HCT116 (cell line): ENCODE data around the gene TMEM63A. TPM values are rescaled to one million over a fixed set of nuclear protein-coding genes. Genes with fewer than 3 reads are reported as not detected.
A peak's percentile ranks its signal among the peaks of the same experiment; 100 is the strongest.

Source experiments
- ATAC-seq: fragments of 200-7000 bp; cut with Tn5 transposase; 2 replicates; pipeline ENCODE4 v1.9.1; 2020; ENCODE audit warnings: mild to moderate bottlenecking, moderate library complexity
- BruUV-seq: library from RNA; stranded (reverse); fragments of 400-500 nt; replicated peaks from 2 replicates; lab custom pipeline; 2021; lab: Mats Ljungman, UMichigan
- CTCF ChIA-PET: fragments of 300-600 bp; sonication (Branson Sonifier 250); formaldehyde crosslinking; loops from one replicate; lab custom pipeline; 2021; ENCODE audit warnings: antibody characterized with exemption; lab: Charles Lee
- POLR2A ChIA-PET: fragments of 300-600, 350-600 bp; sonication (Branson Sonifier 250); formaldehyde crosslinking; loops from one replicate; lab custom pipeline; 2021; ENCODE audit warnings: antibody characterized with exemption; lab: Charles Lee
- RAD21 ChIA-PET, 2 experiments: fragments of 300-600 bp; sonication (Branson Sonifier 250); formaldehyde crosslinking; loops; one replicate each; lab custom pipeline; 2023; ENCODE audit warnings: low total read pairs in 2 of 2; ENCODE audit not compliant: uncharacterized antibody in 2 of 2, unreplicated experiment in 2 of 2, low non-redundant PET in 1 of 2; lab: Charles Lee
- DNase-seq: peaks from one replicate; pipeline ENCODE4 v3.0.0-alpha.2; 2010; ENCODE audit warnings: low read depth, low spot score
- H2AFZ ChIP-seq: fragments of 200-600 bp; shearing (Covaris generic), sonication (generic); 2 replicates; pipeline ENCODE4 v1.6.1; 2017; ENCODE audit warnings: low read depth, mixed run types, mixed read lengths, antibody characterized with exemption, low read length; ENCODE audit not compliant: poor library complexity, severe bottlenecking
- H3K27ac ChIP-seq: 2 replicates; pipeline ENCODE4 v1.5.1; 2012; ENCODE audit warnings: low read depth, low read length
- H3K27me3 ChIP-seq: fragments of 200-600 bp; sonication (generic); 2 replicates; pipeline ENCODE4 v1.6.1; 2016; ENCODE audit warnings: mixed run types, low read length, mixed read lengths; ENCODE audit not compliant: insufficient read depth
- H3K36me3 ChIP-seq, 2 experiments: fragments of 200-500 bp in 1 of 2; fragments of 200-600 bp in 1 of 2; sonication (Bioruptor generic) in 1 of 2; sonication (generic) in 1 of 2; 2 replicates each; pipeline versions ENCODE4 v1.5.1 to v1.6.1; 2014 to 2016; ENCODE audit warnings: low read length in 2 of 2, inconsistent platforms in 1 of 2, mixed read lengths in 1 of 2, mixed run types in 1 of 2; ENCODE audit not compliant: insufficient read depth in 2 of 2, control insufficient read depth in 1 of 2
- H3K4me1 ChIP-seq, 2 experiments: fragments of 200-600 bp in 1 of 2; sonication (generic) in 1 of 2; 2 replicates each; pipeline versions ENCODE4 v1.5.1 to v1.6.1; 2012 to 2017; ENCODE audit warnings: low read length in 2 of 2, inconsistent platforms in 1 of 2, mild to moderate bottlenecking in 1 of 2, mixed read lengths in 1 of 2, mixed run types in 1 of 2, moderate library complexity in 1 of 2; ENCODE audit not compliant: insufficient read depth in 2 of 2, control insufficient read depth in 1 of 2
- H3K4me2 ChIP-seq: fragments of 200-600 bp; sonication (generic); 2 replicates; pipeline ENCODE4 v1.6.1; 2017; ENCODE audit warnings: mixed run types, low read length, mixed read lengths
- H3K4me3 ChIP-seq, 2 experiments: fragments of 200-600 bp in 1 of 2; sonication (generic) in 1 of 2; replicated peaks in 1 of 2; 2 replicates each; pipeline ENCODE4 v1.5.1; 2011 to 2016; ENCODE audit warnings: low read length in 2 of 2, control low read depth in 1 of 2, low read depth in 1 of 2, mild to moderate bottlenecking in 1 of 2, mixed read lengths in 1 of 2, mixed run types in 1 of 2
- H3K79me2 ChIP-seq: fragments of 200-600 bp; sonication (generic); 2 replicates; pipeline ENCODE4 v1.6.1; 2017; ENCODE audit warnings: mild to moderate bottlenecking, mixed run types, low read length, moderate library complexity, mixed read lengths; ENCODE audit not compliant: insufficient read depth
- H3K9ac ChIP-seq: fragments of 200-600 bp; sonication (generic); 2 replicates; pipeline ENCODE4 v1.6.1; 2016; ENCODE audit warnings: low read length, mixed read lengths
- H3K9me2 ChIP-seq: fragments of 200-600 bp; sonication (generic), shearing (Covaris generic); 2 replicates; pipeline ENCODE4 v1.6.1; 2017; ENCODE audit warnings: mixed run types, mild to moderate bottlenecking, moderate library complexity; ENCODE audit not compliant: insufficient read depth
- H3K9me3 ChIP-seq, 2 experiments: fragments of 200-500 bp in 1 of 2; fragments of 200-600 bp in 1 of 2; sonication (Bioruptor generic) in 1 of 2; sonication (generic) in 1 of 2; 2 replicates each; pipeline ENCODE4 v1.6.1; 2014 to 2017; ENCODE audit warnings: low read length in 2 of 2, mixed read lengths in 2 of 2, inconsistent platforms in 1 of 2, low read depth in 1 of 2, mild to moderate bottlenecking in 1 of 2, mixed run types in 1 of 2, moderate library complexity in 1 of 2; ENCODE audit not compliant: control insufficient read depth in 1 of 2, insufficient read depth in 1 of 2
- H4K20me1 ChIP-seq: fragments of 200-600 bp; sonication (generic), shearing (Covaris generic); 2 replicates; pipeline ENCODE4 v1.6.1; 2017; ENCODE audit warnings: mixed run types, mild to moderate bottlenecking, moderate library complexity; ENCODE audit not compliant: insufficient read depth
- CEBPB ChIP-seq: IDR thresholded peaks from 2 replicates; pipeline ENCODE4 v1.6.1; 2012; ENCODE audit warnings: low read depth
- EGR1 ChIP-seq: IDR thresholded peaks from 2 replicates; pipeline ENCODE4 v1.6.1; 2012; ENCODE audit warnings: low read depth
- ELF1 ChIP-seq: IDR thresholded peaks from 2 replicates; pipeline ENCODE4 v1.6.1; 2012; ENCODE audit warnings: low read depth, borderline replicate concordance
- EZH2phosphoT487 ChIP-seq: fragments of 200-600 bp; IDR thresholded peaks from 2 replicates; pipeline ENCODE4 v1.6.1; 2018; ENCODE audit warnings: antibody characterized with exemption, borderline replicate concordance
- FOSL1 ChIP-seq: IDR thresholded peaks from 2 replicates; pipeline ENCODE4 v1.6.1; 2012; ENCODE audit warnings: low read depth
- JUND ChIP-seq: IDR thresholded peaks from 2 replicates; pipeline ENCODE4 v1.6.1; 2012
- MAX ChIP-seq: IDR thresholded peaks from 2 replicates; pipeline ENCODE4 v1.6.1; 2012
- POLR2A ChIP-seq: IDR thresholded peaks from 2 replicates; pipeline ENCODE4 v1.7.0; 2011; ENCODE audit warnings: borderline replicate concordance; ENCODE audit not compliant: insufficient read depth, insufficient read length; ENCODE audit errors: extremely low read depth
- POLR2AphosphoS5 ChIP-seq: IDR thresholded peaks from 2 replicates; pipeline ENCODE4 v1.6.1; 2011; ENCODE audit warnings: mild to moderate bottlenecking, low read depth, low read length, moderate library complexity
- RAD21 ChIP-seq: IDR thresholded peaks from 2 replicates; pipeline ENCODE4 v1.6.1; 2012; ENCODE audit warnings: low read depth, mild to moderate bottlenecking
- SIN3A ChIP-seq: IDR thresholded peaks from 2 replicates; pipeline ENCODE4 v1.6.1; 2012; ENCODE audit warnings: low read depth
- SP1 ChIP-seq: IDR thresholded peaks from 2 replicates; pipeline ENCODE4 v1.6.1; 2012; ENCODE audit warnings: low read depth
- TCF7L2 ChIP-seq: IDR thresholded peaks from 2 replicates; pipeline ENCODE4 v1.7.0; 2011; ENCODE audit warnings: borderline replicate concordance, inconsistent platforms; ENCODE audit not compliant: insufficient read depth, insufficient read length; ENCODE audit errors: extremely low read depth
- YY1 ChIP-seq: IDR thresholded peaks from 2 replicates; pipeline ENCODE4 v1.6.1; 2011; ENCODE audit warnings: low read length, low read depth, moderate library complexity, mild to moderate bottlenecking; ENCODE audit not compliant: insufficient replicate concordance; ENCODE audit errors: extremely low read depth
- ZBTB33 ChIP-seq: IDR thresholded peaks from 2 replicates; pipeline ENCODE4 v1.6.1; 2011; ENCODE audit warnings: mild to moderate bottlenecking, low read length, moderate library complexity; ENCODE audit not compliant: insufficient replicate concordance; ENCODE audit errors: extremely low read depth
- ZFX ChIP-seq: fragments of 450-650 bp; IDR thresholded peaks from 2 replicates; pipeline ENCODE4 v1.6.1; 2017
- ZNF274 ChIP-seq: fragments of 200-500 bp; sonication (Bioruptor generic); IDR thresholded peaks from 2 replicates; pipeline ENCODE4 v1.6.1; 2014; ENCODE audit warnings: mild to moderate bottlenecking, low read depth, low read length, inconsistent platforms
- intact Hi-C: fragments of 100-400 bp; cut with micrococcal nuclease; formaldehyde crosslinking; loops from 2 replicates; pipeline ENCODE4 v1.10.0; 2022
- total RNA-seq: library from RNA; stranded (reverse); gene quantifications from one replicate; pipeline ENCODE4 v1.2.1, GENCODE V29; 2021; ENCODE audit not compliant: unreplicated experiment

The TMEM63A gene
- total RNA-seq, 1 experiment from 2014 or later = 24.4 TPM

- peak within 1 kb of the TSS; percentile 97 for H3K27ac ChIP-seq
- no peaks in the 10 kb centered on the region for H3K9me2 ChIP-seq
- no peaks in the 10 kb centered on the region for H3K27me3 ChIP-seq
- no peak within 1 kb of the TSS for H2AFZ ChIP-seq
- H3K4me3 ChIP-seq = peak within 1 kb of the TSS; percentile 84 to 100
- H4K20me1 ChIP-seq = no peaks in the 10 kb centered on the region
- POLR2A ChIA-PET = interaction anchor here (0.5 to 1.4 kb wide), 12 partner anchors 9 to 147 kb away, joined by 3 to 6 read pairs (median 3); partner anchors contain the start of genes H3-3A and SDE2
- ATAC-seq = peak; percentile 97
- peaks cover 26% of the 10 kb centered on the region for H3K79me2 ChIP-seq
- peak; percentile 90 for DNase-seq
- no peaks in the 10 kb centered on the region for H3K9me3 ChIP-seq
- intact Hi-C loops = no loop called here
- peaks cover 16 to 33% of the 10 kb centered on the region in 2 experiments for H3K36me3 ChIP-seq
- RAD21 ChIA-PET = interaction anchor here in 1 of 2 experiments (0.6 kb wide), 1 partner anchor 53 kb away, joined by 3 read pairs; no protein-coding TSS in a partner anchor
- CTCF ChIA-PET = interaction anchor here (0.7 to 1.5 kb wide), 7 partner anchors 11 to 152 kb away, joined by 3 to 5 read pairs (median 4); no protein-coding TSS in a partner anchor
- TSS peak; percentile 72 for BruUV-seq
- H3K4me2 ChIP-seq = peak within 1 kb of the TSS; percentile 85
- TF ChIP-seq POLR2AphosphoS5 = peak; percentile 97
- TF ChIP-seq JUND = no peak
- peak; percentile 93 for TF ChIP-seq MAX
- no peak for TF ChIP-seq FOSL1
- TF ChIP-seq POLR2A = peak; percentile 78
- no peak; the same call in 1 of the 2 replicates for TF ChIP-seq CEBPB
- TF ChIP-seq EGR1 = no peak
- TF ChIP-seq YY1 = peak; percentile 82
- no peak; the same call in 1 of the 2 replicates for TF ChIP-seq ELF1
- no peak for TF ChIP-seq EZH2phosphoT487
- TF ChIP-seq SP1 = peak; percentile 91
- TF ChIP-seq TCF7L2 = peak; percentile 12
- no peak for TF ChIP-seq ZNF274
- no peak for TF ChIP-seq RAD21
- peak; percentile 80; the same call in 1 of the 2 replicates for TF ChIP-seq ZFX
- peak; percentile 86 for TF ChIP-seq SIN3A
- TF ChIP-seq ZBTB33 = no peak
- H3K9ac ChIP-seq = peak within 1 kb of the TSS; percentile 99
- H3K4me1 ChIP-seq = peaks cover 9 to 18% of the 10 kb centered on the region in 2 experiments
These were observed 41.7 kb upstream of the TMEM63A start, which contains the start of gene PYCR2 for GRCh38 chr1:225923692-225924555. PYCR2 (minus strand) TSS chr1:225924250; CDS start chr1:225924110, 140 bp downstream.
